ENCODE results near the gene CTNNA2.

CTNNA2 gene

GRCh38 chr2:80126596-80127189, 613.8 kb downstream of the CTNNA2 start:
- no peak overlapping the region for H4K8ac ChIP-seq (ENCODE audit: low read depth, low read length)
- H3K4me2 ChIP-seq (ENCODE audit: insufficient read depth, low read length, poor library complexity, severe bottlenecking): no peak overlapping the region
- no peaks in the 10 kb centered on the region for H3K79me1 ChIP-seq (ENCODE audit: low read depth, low read length)
- no peak overlapping the region for H3K23ac ChIP-seq (ENCODE audit: low read depth, low read length, poor library complexity)
- no peak overlapping the region for H3K9ac ChIP-seq (ENCODE audit: low read depth, low read length, poor library complexity)
- DNase-seq (ENCODE audit: low spot score): no peak
- H2AK5ac ChIP-seq (ENCODE audit: low read depth, low read length): no peak overlapping the region
- no CpG with 5 or more reads among the region's 3 CpGs for WGBS, 2 donors (ENCODE audit: extremely low coverage in 2 of 2, insufficient read length in 2 of 2, insufficient replicate concordance in 1 of 2)
- no peak overlapping the region for H4K91ac ChIP-seq (ENCODE audit: low read depth, low read length, poor library complexity)
- no peak overlapping the region for H2BK5ac ChIP-seq (ENCODE audit: low read length)
- H3K4me1 ChIP-seq (ENCODE audit: control insufficient read depth in 2 of 2, insufficient read depth in 1 of 2, low read depth in 1 of 2, low read length in 2 of 2): peaks cover 0 to 7% of the 10 kb centered on the region in 2 donors
- no peak overlapping the region for H3K27ac ChIP-seq (replicated peaks; ENCODE audit: low read length)
- peak overlapping the region; percentile 4 for H2AFZ ChIP-seq (ENCODE audit: low read length)
- H3K27me3 ChIP-seq (ENCODE audit: control insufficient read depth in 3 of 3, insufficient read depth in 3 of 3, low read depth in 1 of 3, low read length in 3 of 3): no peaks in the 10 kb centered on the region
- no peak overlapping the region for H2BK12ac ChIP-seq (ENCODE audit: low read length)
- H3K18ac ChIP-seq (ENCODE audit: low read length): no peak overlapping the region
- H3K36me3 ChIP-seq (replicated peaks in 1 of 2; ENCODE audit: control insufficient read depth in 2 of 2, insufficient read depth in 2 of 2, low read length in 2 of 2): no peaks in the 10 kb centered on the region
- H2BK120ac ChIP-seq (ENCODE audit: low read depth, low read length): no peak overlapping the region
- no peak overlapping the region for H3K4ac ChIP-seq (ENCODE audit: low read length)
- H3K9me3 ChIP-seq (replicated peaks in 1 of 2; ENCODE audit: control insufficient read depth in 2 of 2, insufficient read depth in 1 of 2, low read depth in 1 of 2, low read length in 2 of 2): no peaks in the 10 kb centered on the region
- H3K4me3 ChIP-seq (ENCODE audit: low read length in 2 of 2): no peak overlapping the region
- no peak overlapping the region for H2BK15ac ChIP-seq (ENCODE audit: low read length)
- H3K14ac ChIP-seq (ENCODE audit: low read length): no peak overlapping the region

GRCh38 chr2:80128080-80128479, 615.2 kb downstream of the CTNNA2 start:
- H3K4ac ChIP-seq (ENCODE audit: low read length): no peak overlapping the region
- H3K9ac ChIP-seq (ENCODE audit: low read depth, low read length, poor library complexity): no peak overlapping the region
- H2AFZ ChIP-seq (ENCODE audit: low read length): no peak overlapping the region
- H2AK5ac ChIP-seq (ENCODE audit: low read depth, low read length): no peak overlapping the region
- no peak overlapping the region for H4K8ac ChIP-seq (ENCODE audit: low read depth, low read length)
- no peak overlapping the region for H4K91ac ChIP-seq (ENCODE audit: low read depth, low read length, poor library complexity)
- H3K27me3 ChIP-seq (ENCODE audit: control insufficient read depth in 3 of 3, insufficient read depth in 3 of 3, low read depth in 1 of 3, low read length in 3 of 3): no peaks in the 10 kb centered on the region
- no peak overlapping the region for H2BK5ac ChIP-seq (ENCODE audit: low read length)
- no peak overlapping the region for H2BK15ac ChIP-seq (ENCODE audit: low read length)
- no peak overlapping the region for H2BK12ac ChIP-seq (ENCODE audit: low read length)
- peaks cover 0 to 5% of the 10 kb centered on the region in 2 donors for H3K4me1 ChIP-seq (ENCODE audit: control insufficient read depth in 2 of 2, insufficient read depth in 1 of 2, low read depth in 1 of 2, low read length in 2 of 2)
- no CpG with 5 or more reads among the region's 1 CpG for WGBS, 2 donors (ENCODE audit: extremely low coverage in 2 of 2, insufficient read length in 2 of 2, insufficient replicate concordance in 1 of 2)
- H3K18ac ChIP-seq (ENCODE audit: low read length): no peak overlapping the region
- H3K79me1 ChIP-seq (ENCODE audit: low read depth, low read length): no peaks in the 10 kb centered on the region
- H3K4me3 ChIP-seq (ENCODE audit: low read length in 2 of 2): no peak overlapping the region
- H3K23ac ChIP-seq (ENCODE audit: low read depth, low read length, poor library complexity): no peak overlapping the region
- H3K14ac ChIP-seq (ENCODE audit: low read length): no peak overlapping the region
- no peaks in the 10 kb centered on the region for H3K9me3 ChIP-seq (replicated peaks in 1 of 2; ENCODE audit: control insufficient read depth in 2 of 2, insufficient read depth in 1 of 2, low read depth in 1 of 2, low read length in 2 of 2)
- no peaks in the 10 kb centered on the region for H3K36me3 ChIP-seq (replicated peaks in 1 of 2; ENCODE audit: control insufficient read depth in 2 of 2, insufficient read depth in 2 of 2, low read length in 2 of 2)
- no peak overlapping the region for H3K4me2 ChIP-seq (ENCODE audit: insufficient read depth, low read length, poor library complexity, severe bottlenecking)
- H2BK120ac ChIP-seq (ENCODE audit: low read depth, low read length): no peak overlapping the region
- no peak for DNase-seq (ENCODE audit: low spot score)
- no peak overlapping the region for H3K27ac ChIP-seq (replicated peaks; ENCODE audit: low read length)

- no CpG with 5 or more reads among the region's 3 CpGs for WGBS, 2 donors (ENCODE audit: extremely low coverage in 2 of 2, insufficient read length in 2 of 2, insufficient replicate concordance in 1 of 2)
- Histone ChIP-seq H2BK12ac (ENCODE audit: low read length) (no peak overlapping the region), H2AFZ (ENCODE audit: low read length) (no peak overlapping the region), H2BK5ac (ENCODE audit: low read length) (no peak overlapping the region), H3K14ac (ENCODE audit: low read length) (no peak overlapping the region), H4K91ac (ENCODE audit: low read depth, low read length, poor library complexity) (no peak overlapping the region), H2BK15ac (ENCODE audit: low read length) (no peak overlapping the region), H3K9me3 (replicated peaks in 1 of 2; ENCODE audit: control insufficient read depth in 2 of 2, insufficient read depth in 1 of 2, low read depth in 1 of 2, low read length in 2 of 2) (peaks cover 0 to 8% of the 10 kb centered on the region in 2 donors), H3K79me1 (ENCODE audit: low read depth, low read length) (no peaks in the 10 kb centered on the region), H4K8ac (ENCODE audit: low read depth, low read length) (no peak overlapping the region), H3K27ac (replicated peaks; ENCODE audit: low read length) (no peak overlapping the region), H3K23ac (ENCODE audit: low read depth, low read length, poor library complexity) (no peak overlapping the region), H3K9ac (ENCODE audit: low read depth, low read length, poor library complexity) (no peak overlapping the region), H2BK120ac (ENCODE audit: low read depth, low read length) (no peak overlapping the region), H3K27me3 (ENCODE audit: control insufficient read depth in 3 of 3, insufficient read depth in 3 of 3, low read depth in 1 of 3, low read length in 3 of 3) (no peaks in the 10 kb centered on the region), H2AK5ac (ENCODE audit: low read depth, low read length) (no peak overlapping the region), H3K4me1 (ENCODE audit: control insufficient read depth in 2 of 2, insufficient read depth in 1 of 2, low read depth in 1 of 2, low read length in 2 of 2) (peaks cover 2 to 4% of the 10 kb centered on the region in 2 donors), H3K4me3 (ENCODE audit: low read length in 2 of 2) (no peak overlapping the region), H3K4me2 (ENCODE audit: insufficient read depth, low read length, poor library complexity, severe bottlenecking) (no peak overlapping the region), H3K18ac (ENCODE audit: low read length) (no peak overlapping the region), H3K36me3 (replicated peaks in 1 of 2; ENCODE audit: control insufficient read depth in 2 of 2, insufficient read depth in 2 of 2, low read length in 2 of 2) (no peaks in the 10 kb centered on the region), H3K4ac (ENCODE audit: low read length) (no peak overlapping the region)
- DNase-seq (ENCODE audit: low spot score): no peak
Measured at GRCh38 chr2:80132281-80132680, 619.4 kb downstream of the CTNNA2 start.

- Histone ChIP-seq H4K8ac (ENCODE audit: low read depth, low read length) (no peak overlapping the region), H3K27ac (replicated peaks; ENCODE audit: low read length) (no peak overlapping the region), H3K9me3 (replicated peaks in 1 of 2; ENCODE audit: control insufficient read depth in 2 of 2, insufficient read depth in 1 of 2, low read depth in 1 of 2, low read length in 2 of 2) (peaks cover 0 to 8% of the 10 kb centered on the region in 2 donors), H2BK5ac (ENCODE audit: low read length) (no peak overlapping the region), H2AFZ (ENCODE audit: low read length) (no peak overlapping the region), H2BK12ac (ENCODE audit: low read length) (no peak overlapping the region), H3K23ac (ENCODE audit: low read depth, low read length, poor library complexity) (no peak overlapping the region), H2BK120ac (ENCODE audit: low read depth, low read length) (no peak overlapping the region), H3K4ac (ENCODE audit: low read length) (no peak overlapping the region), H3K4me1 (ENCODE audit: control insufficient read depth in 2 of 2, insufficient read depth in 1 of 2, low read depth in 1 of 2, low read length in 2 of 2) (peaks cover 0 to 4% of the 10 kb centered on the region in 2 donors), H3K9ac (ENCODE audit: low read depth, low read length, poor library complexity) (no peak overlapping the region), H3K4me3 (ENCODE audit: low read length in 2 of 2) (no peak overlapping the region), H2BK15ac (ENCODE audit: low read length) (no peak overlapping the region), H3K18ac (ENCODE audit: low read length) (no peak overlapping the region), H3K27me3 (ENCODE audit: control insufficient read depth in 3 of 3, insufficient read depth in 3 of 3, low read depth in 1 of 3, low read length in 3 of 3) (no peaks in the 10 kb centered on the region), H3K14ac (ENCODE audit: low read length) (no peak overlapping the region), H3K4me2 (ENCODE audit: insufficient read depth, low read length, poor library complexity, severe bottlenecking) (no peak overlapping the region), H4K91ac (ENCODE audit: low read depth, low read length, poor library complexity) (no peak overlapping the region), H3K36me3 (replicated peaks in 1 of 2; ENCODE audit: control insufficient read depth in 2 of 2, insufficient read depth in 2 of 2, low read length in 2 of 2) (no peaks in the 10 kb centered on the region), H2AK5ac (ENCODE audit: low read depth, low read length) (no peak overlapping the region), H3K79me1 (ENCODE audit: low read depth, low read length) (no peaks in the 10 kb centered on the region)
- no peak for DNase-seq (ENCODE audit: low spot score)
- WGBS, 2 donors (ENCODE audit: extremely low coverage in 2 of 2, insufficient read length in 2 of 2, insufficient replicate concordance in 1 of 2): no CpG with 5 or more reads among the region's 1 CpG
Measured at GRCh38 chr2:80135001-80135400, 622.1 kb downstream of the CTNNA2 start.
